HepG2 (cell line): ENCODE data around the gene ATXN2. TPM values are rescaled to one million over a fixed set of nuclear protein-coding genes. Genes with fewer than 3 reads are reported as not detected.

Experiments
- ATAC-seq: fragments of 200-7000 bp; cut with Tn5 transposase; 3 replicates; pipeline ENCODE4 v1.9.1; 2020; ENCODE audit warnings: mild to moderate bottlenecking, moderate library complexity
- BruUV-seq: library from RNA; stranded (reverse); fragments of 400-500 nt; replicated peaks from 2 replicates; lab custom pipeline; 2021; lab: Mats Ljungman, UMichigan
- CTCF ChIA-PET: fragments of 300-600 bp; formaldehyde crosslinking; extraction: SDS; loops from one replicate; lab custom pipeline; 2021; ENCODE audit warnings: low total read pairs, inconsistent platforms, low intra/inter-chr PET ratio; lab: Yijun Ruan, JAX
- POLR2A ChIA-PET: fragments of 350-600 bp; sonication (Branson Sonifier 250); formaldehyde crosslinking; loops from one replicate; lab custom pipeline; 2020; ENCODE audit warnings: antibody characterized with exemption, inconsistent platforms; lab: Yijun Ruan, JAX
- DNase-seq: peaks from one replicate; pipeline ENCODE4 v3.0.0-alpha.2; 2015; ENCODE audit warnings: low spot score
- FAIRE-seq: peaks from 3 replicates; lab custom pipeline; 2011; peaks lifted over from hg19 to GRCh38; lab: Jason Lieb, UNC
- H2AFZ ChIP-seq: one replicate; pipeline ENCODE4 v1.6.1; 2011; ENCODE audit warnings: low read length, inconsistent platforms
- H3K27ac ChIP-seq: fragments of 300-600 bp; 3 replicates; pipeline ENCODE4 v1.8.0; 2011; ENCODE audit warnings: mixed run types, mild to moderate bottlenecking, mixed read lengths, low read length, inconsistent platforms; ENCODE audit not compliant: insufficient read depth; ENCODE audit errors: extremely low read length
- H3K27me3 ChIP-seq, 2 experiments: fragments of 200-600 bp in 1 of 2; 2 replicates in 1 of 2; 3 replicates in 1 of 2; pipeline versions ENCODE4 v1.6.0 to v1.8.0; 2011; ENCODE audit warnings: low read length in 2 of 2, mild to moderate bottlenecking in 2 of 2, moderate library complexity in 2 of 2, inconsistent platforms in 1 of 2; ENCODE audit not compliant: insufficient read depth in 2 of 2, control insufficient read depth in 1 of 2
- H3K36me3 ChIP-seq, 2 experiments: fragments of 200-600 bp in 1 of 2; replicated peaks in 1 of 2; 2 replicates in 1 of 2; 3 replicates in 1 of 2; pipeline versions ENCODE4 v1.5.1 to v1.8.0; 2011; ENCODE audit warnings: low read length in 2 of 2, inconsistent platforms in 1 of 2; ENCODE audit not compliant: insufficient read depth in 2 of 2, control insufficient read depth in 1 of 2
- H3K4me1 ChIP-seq: 2 replicates; pipeline ENCODE4 v1.5.1; 2012; ENCODE audit warnings: low read length, inconsistent platforms; ENCODE audit not compliant: insufficient read depth
- H3K4me2 ChIP-seq: 2 replicates; pipeline ENCODE4 v1.6.0; 2011; ENCODE audit warnings: low read depth, low read length, inconsistent platforms
- H3K4me3 ChIP-seq, 3 experiments: fragments of 200-600 bp in 1 of 3; sonication (generic), shearing (Covaris generic) in 1 of 3; replicated peaks in 1 of 3; 2 replicates each; pipeline ENCODE4 v1.5.1; 2011 to 2016; ENCODE audit warnings: low read length in 3 of 3, inconsistent platforms in 2 of 3, low read depth in 2 of 3, mild to moderate bottlenecking in 2 of 3, control low read depth in 1 of 3, mixed read lengths in 1 of 3; ENCODE audit not compliant: insufficient read depth in 1 of 3
- H3K79me2 ChIP-seq: one replicate; pipeline ENCODE4 v1.6.1; 2011; ENCODE audit warnings: low read length, inconsistent platforms; ENCODE audit not compliant: insufficient read depth
- H3K9ac ChIP-seq: 2 replicates; pipeline ENCODE4 v1.6.0; 2011; ENCODE audit warnings: mild to moderate bottlenecking, low read depth, low read length, inconsistent platforms; ENCODE audit not compliant: insufficient read depth
- H3K9me3 ChIP-seq: 2 replicates; pipeline ENCODE4 v1.5.1; 2012; ENCODE audit warnings: mild to moderate bottlenecking, low read length
- H4K20me1 ChIP-seq: 2 replicates; pipeline ENCODE4 v1.6.0; 2011; ENCODE audit warnings: inconsistent platforms, mild to moderate bottlenecking, low read length, moderate library complexity; ENCODE audit not compliant: insufficient read depth
- HNRNPLL ChIP-seq: fragments of 200-400 bp; formaldehyde crosslinking; IDR thresholded peaks from 2 replicates; pipeline ENCODE4 v1.6.1; 2017; ENCODE audit warnings: mild to moderate bottlenecking, low read depth, low read length; ENCODE audit not compliant: poor library complexity, severe bottlenecking
- NFYC ChIP-seq: IDR thresholded peaks from 2 replicates; pipeline ENCODE4 v1.6.1; 2016; ENCODE audit warnings: missing genetic modification reagents, missing compliant biosample characterization
- NR2C2 ChIP-seq: sonication (generic); formaldehyde crosslinking; IDR thresholded peaks from 2 replicates; pipeline ENCODE4 v1.4.0; 2020; ENCODE audit warnings: missing genetic modification reagents, mild to moderate bottlenecking, moderate library complexity, borderline replicate concordance
- NR2F6 ChIP-seq, 2 experiments: IDR thresholded peaks; 2 replicates each; pipeline ENCODE4 v1.6.1; 2016; ENCODE audit warnings: antibody characterized with exemption in 1 of 2, mild to moderate bottlenecking in 1 of 2
- PPARG ChIP-seq: conservative IDR thresholded peaks from 2 replicates; pipeline ENCODE4 v1.6.1; 2016; ENCODE audit warnings: missing biosample characterization, missing genetic modification reagents
- RXRB ChIP-seq: IDR thresholded peaks from 2 replicates; pipeline ENCODE4 v1.6.1; 2016; ENCODE audit warnings: borderline replicate concordance, missing genetic modification reagents, missing compliant biosample characterization
- ZNF343 ChIP-seq: sonication (generic); formaldehyde crosslinking; IDR thresholded peaks from 2 replicates; pipeline ENCODE4 v1.4.0; 2020; ENCODE audit warnings: mild to moderate bottlenecking, missing genetic modification reagents
- WGBS: methylation state at CpG from one replicate; pipeline ENCODE4 v1.1.6; 2017; ENCODE audit warnings: low lambda C conversion rate; 5-methylcytosine and 5-hydroxymethylcytosine counted together
- in situ Hi-C: cut with HindIII; loops from 2 replicates; pipeline ENCODE4 v1.10.0; 2017; ENCODE audit warnings: low pct_unique_long_range_greater_than_20kb; ENCODE audit not compliant: extremely low pct_ligation_motif_present
- intact Hi-C: fragments of 100-400 bp; cut with micrococcal nuclease; formaldehyde crosslinking; loops from one replicate; pipeline ENCODE4 v1.10.0; 2022; ENCODE audit not compliant: unreplicated experiment
- polyA plus RNA-seq, 8 experiments: library from polyadenylated mRNA; depleted of rRNA in 3 of 8; stranded (reverse) in 7 of 8; unstranded in 1 of 8; fragments of >200 nt; fragmentation: Illumina TruSeq in 4 of 8; extraction: Trizol in 4 of 8; gene quantifications; 2 replicates each; pipeline versions ENCODE4 v1.2.1 to v1.2.3, GENCODE V29; 2011 to 2016; ENCODE audit warnings: low read depth in 4 of 8, missing spikeins in 1 of 8, mixed read lengths in 1 of 8; ENCODE audit not compliant: insufficient read depth in 1 of 8
- total RNA-seq, 5 experiments: library from RNA; depleted of rRNA; stranded (reverse); fragments of >200 nt; fragmentation: Illumina TruSeq; extraction: Trizol; gene quantifications; 2 replicates each; pipeline ENCODE4 v1.2.3, GENCODE V29; 2016; ENCODE audit warnings: low read depth in 1 of 5

The ATXN2 gene
- total and polyA plus RNA-seq, 2 of the 13 experiments (the other 11 are each of a cell fraction or from before 2014, with no cell fraction given): 18.1 to 27.1 TPM

- no peak for FAIRE-seq
- in situ Hi-C loops: no loop called here
- H3K79me2 ChIP-seq: peaks cover 2% of the 10 kb centered on the region
- H4K20me1 ChIP-seq: no peaks in the 10 kb centered on the region
- H3K27me3 ChIP-seq: no peaks in the 10 kb centered on the region
- H3K36me3 ChIP-seq: peaks cover 2 to 25% of the 10 kb centered on the region in 2 experiments; a peak in 4 of 5 replicates
- intact Hi-C loops: no loop called here
- TSS peak; percentile 17 for BruUV-seq
- peaks cover 26% of the 10 kb centered on the region for H3K4me1 ChIP-seq
- ATAC-seq: peak; percentile 31; the same call in 2 of the 3 replicates
- no peak overlapping the region for H3K4me3 ChIP-seq
- TF ChIP-seq PPARG (CRISPR knock-in tag): peak; percentile 84
- no peak for TF ChIP-seq NFYC (CRISPR knock-in tag)
- peak; percentile 73 for TF ChIP-seq RXRB (CRISPR knock-in tag)
- TF ChIP-seq, all 625 proteins: peak for 2
- H3K27ac ChIP-seq: no peak overlapping the region
- no peak overlapping the region for H3K9ac ChIP-seq
- CTCF ChIA-PET: no interaction called here
- no peak overlapping the region for H2AFZ ChIP-seq
- DNase-seq: no peak
- POLR2A ChIA-PET: no interaction called here
- no peak overlapping the region for H3K4me2 ChIP-seq
- 66% methylated on average over 5 of the region's 8 CpGs for WGBS
- no peaks in the 10 kb centered on the region for H3K9me3 ChIP-seq
Measured at GRCh38 chr12:111425655-111426054, 173.5 kb downstream of the ATXN2 start.

DNA sequence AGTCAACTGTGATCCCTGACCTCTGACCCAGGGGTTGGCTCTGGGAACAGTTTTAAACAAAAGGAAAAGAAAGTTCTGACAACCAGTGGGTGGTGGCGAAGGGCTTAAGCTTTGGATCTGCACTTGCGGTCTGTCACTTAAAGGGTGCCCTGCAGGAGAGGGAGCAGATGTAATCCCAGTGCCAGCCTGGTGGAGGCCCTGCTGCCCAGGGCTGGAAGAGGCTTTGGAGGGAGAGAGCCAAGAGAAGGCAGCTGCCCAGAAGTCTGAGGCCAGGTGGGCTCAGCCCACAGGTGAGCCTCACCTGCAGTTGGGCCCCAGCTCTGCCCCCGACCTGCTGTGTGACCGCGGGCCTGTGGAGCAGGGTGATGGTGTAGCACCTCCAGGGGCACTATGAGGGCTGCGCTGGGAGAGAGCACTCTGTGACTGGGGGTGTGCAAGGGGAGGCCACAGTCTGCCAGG, 174.3 kb downstream of the ATXN2 start:
- TF ChIP-seq NR2C2 (peak; percentile 15; the same call in 1 of the 2 replicates), ZNF343 (CRISPR knock-in tag) (no peak), NR2F6 (IDR thresholded peaks at IDR 0.05) (0 out of 2 replicates have a peak, but pooled peaks have one; percentile 35), NR2F6 (CRISPR knock-in tag; IDR thresholded peaks at IDR 0.05) (no peak), HNRNPLL (peak; percentile 18)
- H4K20me1 ChIP-seq: no peaks in the 10 kb centered on the region

More for the DNA sequence above, 174.3 kb downstream of the ATXN2 start:
- no peak overlapping the region for H3K4me2 ChIP-seq
- H3K9ac ChIP-seq: no peak overlapping the region
- H3K36me3 ChIP-seq: peaks cover 2 to 34% of the 10 kb centered on the region in 2 experiments; a peak in 4 of 5 replicates
- DNase-seq: no peak
- in situ Hi-C loops: no loop called here
- H3K4me1 ChIP-seq: peaks cover 19% of the 10 kb centered on the region
- peaks cover 2% of the 10 kb centered on the region for H3K79me2 ChIP-seq
- POLR2A ChIA-PET: no interaction called here
- FAIRE-seq: no peak
- WGBS: 82% methylated on average over 3 of the region's 6 CpGs
- H3K9me3 ChIP-seq: no peaks in the 10 kb centered on the region
- no peak overlapping the region for H2AFZ ChIP-seq
- peak; percentile 62 for ATAC-seq
- no peaks in the 10 kb centered on the region for H3K27me3 ChIP-seq
- no peak overlapping the region for H3K4me3 ChIP-seq
- H3K27ac ChIP-seq: no peak overlapping the region
- intact Hi-C loops: no loop called here
- no TSS peak for BruUV-seq
- CTCF ChIA-PET: no interaction called here
